Neural cell (in vitro differentiated cells): ENCODE measurements around the gene ST6GAL1.

ENCODE experiments used
- EP300 ChIP-seq: fragments of 450-650 bp; conservative IDR thresholded peaks from 2 replicates; pipeline ENCODE4 v1.6.1; 2014; ENCODE audit warnings: antibody characterized with exemption, mild to moderate bottlenecking, moderate library complexity; ENCODE audit not compliant: poor library complexity, severe bottlenecking
- EZH2 ChIP-seq: fragments of 200-600, 300-800 bp; shearing (Covaris generic), sonication (generic); IDR thresholded peaks from 2 replicates; pipeline ENCODE4 v1.6.1; 2014; ENCODE audit warnings: antibody characterized with exemption, low read length, borderline replicate concordance, mild to moderate bottlenecking; ENCODE audit not compliant: insufficient read depth, poor library complexity, severe bottlenecking
- MXI1 ChIP-seq: fragments of 450-650 bp; conservative IDR thresholded peaks from 2 replicates; pipeline ENCODE4 v1.6.1; 2014; ENCODE audit warnings: antibody characterized with exemption, mild to moderate bottlenecking; ENCODE audit not compliant: poor library complexity, severe bottlenecking
- POLR2AphosphoS5 ChIP-seq: IDR thresholded peaks from 2 replicates; pipeline ENCODE4 v1.6.1; 2012
- RAD21 ChIP-seq: fragments of 450-650 bp; conservative IDR thresholded peaks from 2 replicates; pipeline ENCODE4 v1.6.1; 2014; ENCODE audit warnings: antibody characterized with exemption, mild to moderate bottlenecking, moderate library complexity
- SMC3 ChIP-seq: fragments of 450-650 bp; conservative IDR thresholded peaks from 2 replicates; pipeline ENCODE4 v1.6.1; 2014; ENCODE audit warnings: antibody characterized with exemption, mild to moderate bottlenecking, moderate library complexity; ENCODE audit not compliant: poor library complexity
- TAF1 ChIP-seq: IDR thresholded peaks from 2 replicates; pipeline ENCODE4 v1.6.1; 2012; ENCODE audit warnings: low read depth
- TF ChIP-seq, protein P1 (sequence below): fragments of 450-650 bp; IDR thresholded peaks from 2 replicates; pipeline ENCODE4 v1.5.1; 2014; ENCODE audit warnings: antibody characterized with exemption, mild to moderate bottlenecking, moderate library complexity; ENCODE audit not compliant: poor library complexity, severe bottlenecking
- TF ChIP-seq, protein P2 (sequence below): IDR thresholded peaks from 2 replicates; pipeline ENCODE4 v1.6.1; 2012; ENCODE audit warnings: borderline replicate concordance

DNA sequence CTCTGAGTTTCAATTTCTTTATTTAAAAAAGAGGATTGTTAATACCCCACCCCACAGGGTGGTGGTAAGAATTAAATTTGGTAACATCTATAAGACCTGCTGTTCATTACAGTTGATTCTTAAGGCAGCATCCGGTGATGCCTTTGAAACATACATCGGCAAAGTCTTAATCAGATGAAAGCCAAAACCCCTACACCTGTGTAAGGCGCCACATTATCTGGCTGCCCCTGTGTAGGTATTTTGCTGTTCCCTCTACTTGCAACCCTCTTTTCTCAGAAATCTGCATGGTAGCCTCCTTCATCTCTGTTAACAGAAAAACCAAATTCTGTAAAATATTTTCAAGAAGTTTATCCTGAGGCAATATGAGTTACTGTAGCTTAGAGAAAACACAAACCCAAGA lies 90.0 kb downstream of the ST6GAL1 start:
- TF ChIP-seq POLR2AphosphoS5 (no peak), EP300 (no peak), RAD21 (no peak), EZH2 (no peak), TAF1 (no peak), MXI1 (no peak), SMC3 (no peak)
- TF ChIP-seq, protein P1, sequence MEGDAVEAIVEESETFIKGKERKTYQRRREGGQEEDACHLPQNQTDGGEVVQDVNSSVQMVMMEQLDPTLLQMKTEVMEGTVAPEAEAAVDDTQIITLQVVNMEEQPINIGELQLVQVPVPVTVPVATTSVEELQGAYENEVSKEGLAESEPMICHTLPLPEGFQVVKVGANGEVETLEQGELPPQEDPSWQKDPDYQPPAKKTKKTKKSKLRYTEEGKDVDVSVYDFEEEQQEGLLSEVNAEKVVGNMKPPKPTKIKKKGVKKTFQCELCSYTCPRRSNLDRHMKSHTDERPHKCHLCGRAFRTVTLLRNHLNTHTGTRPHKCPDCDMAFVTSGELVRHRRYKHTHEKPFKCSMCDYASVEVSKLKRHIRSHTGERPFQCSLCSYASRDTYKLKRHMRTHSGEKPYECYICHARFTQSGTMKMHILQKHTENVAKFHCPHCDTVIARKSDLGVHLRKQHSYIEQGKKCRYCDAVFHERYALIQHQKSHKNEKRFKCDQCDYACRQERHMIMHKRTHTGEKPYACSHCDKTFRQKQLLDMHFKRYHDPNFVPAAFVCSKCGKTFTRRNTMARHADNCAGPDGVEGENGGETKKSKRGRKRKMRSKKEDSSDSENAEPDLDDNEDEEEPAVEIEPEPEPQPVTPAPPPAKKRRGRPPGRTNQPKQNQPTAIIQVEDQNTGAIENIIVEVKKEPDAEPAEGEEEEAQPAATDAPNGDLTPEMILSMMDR: no peak
- TF ChIP-seq, protein P2, sequence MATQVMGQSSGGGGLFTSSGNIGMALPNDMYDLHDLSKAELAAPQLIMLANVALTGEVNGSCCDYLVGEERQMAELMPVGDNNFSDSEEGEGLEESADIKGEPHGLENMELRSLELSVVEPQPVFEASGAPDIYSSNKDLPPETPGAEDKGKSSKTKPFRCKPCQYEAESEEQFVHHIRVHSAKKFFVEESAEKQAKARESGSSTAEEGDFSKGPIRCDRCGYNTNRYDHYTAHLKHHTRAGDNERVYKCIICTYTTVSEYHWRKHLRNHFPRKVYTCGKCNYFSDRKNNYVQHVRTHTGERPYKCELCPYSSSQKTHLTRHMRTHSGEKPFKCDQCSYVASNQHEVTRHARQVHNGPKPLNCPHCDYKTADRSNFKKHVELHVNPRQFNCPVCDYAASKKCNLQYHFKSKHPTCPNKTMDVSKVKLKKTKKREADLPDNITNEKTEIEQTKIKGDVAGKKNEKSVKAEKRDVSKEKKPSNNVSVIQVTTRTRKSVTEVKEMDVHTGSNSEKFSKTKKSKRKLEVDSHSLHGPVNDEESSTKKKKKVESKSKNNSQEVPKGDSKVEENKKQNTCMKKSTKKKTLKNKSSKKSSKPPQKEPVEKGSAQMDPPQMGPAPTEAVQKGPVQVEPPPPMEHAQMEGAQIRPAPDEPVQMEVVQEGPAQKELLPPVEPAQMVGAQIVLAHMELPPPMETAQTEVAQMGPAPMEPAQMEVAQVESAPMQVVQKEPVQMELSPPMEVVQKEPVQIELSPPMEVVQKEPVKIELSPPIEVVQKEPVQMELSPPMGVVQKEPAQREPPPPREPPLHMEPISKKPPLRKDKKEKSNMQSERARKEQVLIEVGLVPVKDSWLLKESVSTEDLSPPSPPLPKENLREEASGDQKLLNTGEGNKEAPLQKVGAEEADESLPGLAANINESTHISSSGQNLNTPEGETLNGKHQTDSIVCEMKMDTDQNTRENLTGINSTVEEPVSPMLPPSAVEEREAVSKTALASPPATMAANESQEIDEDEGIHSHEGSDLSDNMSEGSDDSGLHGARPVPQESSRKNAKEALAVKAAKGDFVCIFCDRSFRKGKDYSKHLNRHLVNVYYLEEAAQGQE: no peak
